Measurements from ENCODE around the gene TMEM213. TPM values are rescaled to one million over a fixed set of nuclear protein-coding genes. Genes with fewer than 3 reads are reported as not detected.
A peak's percentile ranks its signal among the peaks of the same experiment; 100 is the strongest.

The TMEM213 gene
- total RNA-seq (2022) (9.8 and 11.3 TPM in 2 replicates), Bru-seq, nascent RNA (percentile 43 among the genes with signal in this experiment), BruChase-seq, experiment 1, labeled RNA remaining after a 6-hour chase (percentile 61 among the genes with signal in this experiment), BruChase-seq, experiment 2, labeled RNA remaining after a 2-hour chase (percentile 47 among the genes with signal in this experiment)
- long read RNA-seq, full-length matches to known transcripts = 4 of 7 reads
- long read RNA-seq, partial matches to known transcripts = 0 of 7 reads
- long read RNA-seq, other reads (novel, unspliced or antisense) = 3 of 7 reads

- intact Hi-C loops (cut with micrococcal nuclease; ENCODE audit: unreplicated experiment) = loop anchor here (1.0 to 5.0 kb wide), 3 partner anchors 30 to 67 kb away; no protein-coding TSS in a partner anchor
- H3K27ac Mint-ChIP-seq (ENCODE audit: unreplicated experiment) = peak within 1 kb of the TSS; percentile 49
- no peak for TF ChIP-seq CTCF (IDR thresholded peaks at IDR 0.05; ENCODE audit: unreplicated experiment)
- no TSS peak for BruUV-seq (replicated peaks)
- CTCF ChIA-PET = interaction anchor here (0.7 to 2.9 kb wide), 4 partner anchors 24 to 297 kb away, joined by 3 to 13 read pairs (median 5); no protein-coding TSS in a partner anchor
- no peaks in the 10 kb centered on the region for H3K9me3 Mint-ChIP-seq (ENCODE audit: low read depth, unreplicated experiment)
- H3K4me3 Mint-ChIP-seq (ENCODE audit: low read depth, unreplicated experiment) = peak within 1 kb of the TSS; percentile 65
- peaks cover 17% of the 10 kb centered on the region for H3K36me3 Mint-ChIP-seq (ENCODE audit: insufficient read depth, unreplicated experiment)
- no peaks in the 10 kb centered on the region for H3K27me3 Mint-ChIP-seq (ENCODE audit: unreplicated experiment)
- peaks cover 51% of the 10 kb centered on the region for H3K4me1 Mint-ChIP-seq (ENCODE audit: low read depth, unreplicated experiment)
- peak; percentile 72 for DNase-seq
Observed at GRCh38 chr7:138797715-138798320, at the start of gene TMEM213, which contains the start of gene ATP6V0A4. Gene TMEM213, plus strand, starts transcription at chr7:138797994. Its CDS starts 111 bp downstream, at chr7:138798105. Gene ATP6V0A4, minus strand, starts transcription at chr7:138798196. Its CDS starts 26,949 bp downstream, at chr7:138771247.

- Mint-ChIP-seq H3K27me3 (ENCODE audit: unreplicated experiment) (no peaks in the 10 kb centered on the region), H3K9me3 (ENCODE audit: low read depth, unreplicated experiment) (no peaks in the 10 kb centered on the region), H3K4me3 (ENCODE audit: low read depth, unreplicated experiment) (no peak overlapping the region), H3K4me1 (ENCODE audit: low read depth, unreplicated experiment) (peaks cover 32% of the 10 kb centered on the region), H3K27ac (ENCODE audit: unreplicated experiment) (no peak overlapping the region), H3K36me3 (ENCODE audit: insufficient read depth, unreplicated experiment) (peaks cover 2% of the 10 kb centered on the region)
- CTCF ChIA-PET = interaction anchor here (0.7 kb wide), 1 partner anchor 199 kb away, joined by 6 read pairs; no protein-coding TSS in a partner anchor
- BruUV-seq (replicated peaks) = no TSS peak
- no peak for TF ChIP-seq CTCF (IDR thresholded peaks at IDR 0.05; ENCODE audit: unreplicated experiment)
- no peak for DNase-seq
- intact Hi-C loops (cut with micrococcal nuclease; ENCODE audit: unreplicated experiment) = no loop called here
Observed at GRCh38 chr7:138748666-138749065, 49.1 kb upstream of the TMEM213 start.

- DNase-seq = no peak
- no peaks in the 10 kb centered on the region for H3K9me3 Mint-ChIP-seq (ENCODE audit: low read depth, unreplicated experiment)
- H3K27me3 Mint-ChIP-seq (ENCODE audit: unreplicated experiment) = no peaks in the 10 kb centered on the region
- CTCF ChIA-PET = no interaction called here
- no peak overlapping the region for H3K4me3 Mint-ChIP-seq (ENCODE audit: low read depth, unreplicated experiment)
- H3K4me1 Mint-ChIP-seq (ENCODE audit: low read depth, unreplicated experiment) = peaks cover 36% of the 10 kb centered on the region
- intact Hi-C loops (cut with micrococcal nuclease; ENCODE audit: unreplicated experiment) = no loop called here
- no peak overlapping the region for H3K27ac Mint-ChIP-seq (ENCODE audit: unreplicated experiment)
- peaks cover 6% of the 10 kb centered on the region for H3K36me3 Mint-ChIP-seq (ENCODE audit: insufficient read depth, unreplicated experiment)
- TF ChIP-seq CTCF (IDR thresholded peaks at IDR 0.05; ENCODE audit: unreplicated experiment) = no peak
- BruUV-seq (replicated peaks) = no TSS peak
Observed at GRCh38 chr7:138749960-138750359, 47.8 kb upstream of the TMEM213 start.

- peaks cover 41% of the 10 kb centered on the region for H3K4me1 Mint-ChIP-seq (ENCODE audit: low read depth, unreplicated experiment)
- no peaks in the 10 kb centered on the region for H3K27me3 Mint-ChIP-seq (ENCODE audit: unreplicated experiment)
- DNase-seq = no peak
- CTCF ChIA-PET = no interaction called here
- intact Hi-C loops (cut with micrococcal nuclease; ENCODE audit: unreplicated experiment) = no loop called here
- no TSS peak for BruUV-seq (replicated peaks)
- H3K4me3 Mint-ChIP-seq (ENCODE audit: low read depth, unreplicated experiment) = no peak overlapping the region
- TF ChIP-seq CTCF (IDR thresholded peaks at IDR 0.05; ENCODE audit: unreplicated experiment) = no peak
- H3K36me3 Mint-ChIP-seq (ENCODE audit: insufficient read depth, unreplicated experiment) = peaks cover 12% of the 10 kb centered on the region
- H3K9me3 Mint-ChIP-seq (ENCODE audit: low read depth, unreplicated experiment) = no peaks in the 10 kb centered on the region
- no peak overlapping the region for H3K27ac Mint-ChIP-seq (ENCODE audit: unreplicated experiment)
Observed at GRCh38 chr7:138750473-138750872, 47.3 kb upstream of the TMEM213 start.

Data from Calu3 (cell line).